ENCODE results near the gene CCL22. TPM values are rescaled to one million over a fixed set of nuclear protein-coding genes. Genes with fewer than 3 reads are reported as not detected.
A peak's percentile ranks its signal among the peaks of the same experiment; 100 is the strongest.

The CCL22 gene
- total and polyA plus RNA-seq, 2 of the 4 experiments (the other 2 are of a cell fraction): not detected

DNA sequence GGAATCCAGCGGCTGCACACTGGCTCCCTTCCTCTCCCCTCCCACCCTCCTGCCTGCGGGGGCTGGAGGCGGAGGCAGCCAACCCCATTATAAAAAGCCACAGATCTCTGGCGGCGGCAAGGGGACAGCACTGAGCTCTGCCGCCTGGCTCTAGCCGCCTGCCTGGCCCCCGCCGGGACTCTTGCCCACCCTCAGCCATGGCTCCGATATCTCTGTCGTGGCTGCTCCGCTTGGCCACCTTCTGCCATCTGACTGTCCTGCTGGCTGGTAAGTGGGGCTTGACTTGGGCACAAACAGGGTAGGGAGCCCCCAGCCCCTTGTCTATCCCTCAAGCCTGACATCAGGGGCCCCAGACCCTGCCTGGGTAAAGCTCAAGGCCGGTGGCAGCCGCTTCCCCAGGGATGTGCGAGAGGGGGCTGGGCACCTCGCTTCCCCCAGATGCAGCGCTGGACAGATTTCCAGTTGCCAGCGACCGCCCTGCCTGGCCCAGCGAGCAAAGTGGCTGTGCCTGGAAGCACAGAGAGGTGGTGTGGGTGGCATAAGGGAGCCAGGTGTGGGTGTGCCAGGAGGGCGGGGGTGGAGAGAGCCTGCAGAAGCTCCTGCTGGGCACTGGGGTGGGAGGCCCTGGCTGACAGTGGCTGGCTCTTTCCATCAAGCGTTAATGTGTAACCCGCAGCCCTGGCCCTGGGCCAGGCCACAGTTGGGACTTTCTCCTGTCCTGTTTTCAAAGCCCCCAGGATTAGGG lies 14.0 kb downstream of the CCL22 start, which contains the start of gene CX3CL1:
Gene CX3CL1 (plus strand): TSS at position 119 of the 745 bp plus-strand sequence. CDS start 79 bp downstream, at position 198.
- Histone ChIP-seq H3K23ac (ENCODE audit: low read depth, low read length) (no peak within 1 kb of the TSS), H3K4me3 (ENCODE audit: insufficient read depth, low read depth, low read length) (no peak within 1 kb of the TSS), H3K9ac (ENCODE audit: low read depth, low read length) (no peak within 1 kb of the TSS), H2AFZ (replicated peaks; ENCODE audit: low read length, poor library complexity) (peak within 1 kb of the TSS; percentile 61), H2BK15ac (ENCODE audit: low read depth, low read length) (no peak within 1 kb of the TSS), H4K5ac (ENCODE audit: low read depth, low read length) (no peak within 1 kb of the TSS), H3K14ac (replicated peaks; ENCODE audit: low read depth, low read length) (no peak within 1 kb of the TSS), H3K27ac (ENCODE audit: insufficient read depth, low read length) (no peak within 1 kb of the TSS), H3K4ac (ENCODE audit: low read depth, low read length) (no peak within 1 kb of the TSS), H2AK9ac (replicated peaks; ENCODE audit: low read depth, low read length, poor library complexity) (peak within 1 kb of the TSS; percentile 30), H3K56ac (ENCODE audit: extremely low read depth, insufficient read depth, low read length) (no peak within 1 kb of the TSS), H2BK5ac (ENCODE audit: low read depth, low read length, poor library complexity, severe bottlenecking) (no peak within 1 kb of the TSS), H3K4me1 (ENCODE audit: control insufficient read depth, insufficient read depth, low read length) (peaks cover 7% of the 10 kb centered on the region; the same call in 1 of the 2 replicates), H4K20me1 (ENCODE audit: insufficient read depth, low read length) (no peaks in the 10 kb centered on the region), H3K79me1 (ENCODE audit: low read depth in 1 of 2, low read length in 2 of 2) (no peaks in the 10 kb centered on the region), H2BK20ac (ENCODE audit: low read depth, low read length) (no peak within 1 kb of the TSS), H4K8ac (ENCODE audit: low read depth in 2 of 2, low read length in 2 of 2) (no peak within 1 kb of the TSS), H3K4me2 (ENCODE audit: low read depth, low read length) (no peak within 1 kb of the TSS; the same call in 1 of the 2 replicates), H3K36me3 (ENCODE audit: control insufficient read depth, insufficient read depth, low read length) (no peaks in the 10 kb centered on the region), H3K9me1 (ENCODE audit: insufficient read depth, low read length) (no peaks in the 10 kb centered on the region), H3K27me3 (ENCODE audit: control insufficient read depth, insufficient read depth, low read length) (peaks cover 46% of the 10 kb centered on the region), H3K9me3 (ENCODE audit: control insufficient read depth, insufficient read depth, low read length) (no peaks in the 10 kb centered on the region), H2BK120ac (ENCODE audit: low read depth, low read length) (no peak within 1 kb of the TSS), H4K91ac (ENCODE audit: insufficient read depth, low read depth, low read length) (no peak within 1 kb of the TSS), H3K18ac (ENCODE audit: low read depth, low read length) (no peak within 1 kb of the TSS), H2AK5ac (ENCODE audit: low read depth, low read length) (no peak within 1 kb of the TSS)
- no TSS peak for BruUV-seq (replicated peaks)
- 8% methylated on average over 4 of the region's 23 CpGs; no CpG with 5 or more reads in 1 of the 2 experiments for WGBS, 2 experiments (ENCODE audit: extremely low coverage in 2 of 2, insufficient read length in 1 of 2)
- intact Hi-C loops (cut with micrococcal nuclease) (loop anchor here (5.0 kb wide), 1 partner anchor 45 kb away; no protein-coding TSS in a partner anchor), dilution Hi-C loops (cut with HindIII; ENCODE audit: low sequenced_read_pairs, unreplicated experiment) (no loop called here), in situ Hi-C loops (cut with MboI; ENCODE audit: low sequenced_read_pairs) (no loop called here)
- ATAC-seq (ENCODE audit: low read depth) (peak; percentile 89), DNase-seq (peak; percentile 39)
- TF ChIP-seq MAZ (IDR thresholded peaks at IDR 0.05; ENCODE audit: borderline replicate concordance, low read depth, low read length): peak; percentile 78; the same call in 1 of the 2 replicates
- TF ChIP-seq, protein P1, sequence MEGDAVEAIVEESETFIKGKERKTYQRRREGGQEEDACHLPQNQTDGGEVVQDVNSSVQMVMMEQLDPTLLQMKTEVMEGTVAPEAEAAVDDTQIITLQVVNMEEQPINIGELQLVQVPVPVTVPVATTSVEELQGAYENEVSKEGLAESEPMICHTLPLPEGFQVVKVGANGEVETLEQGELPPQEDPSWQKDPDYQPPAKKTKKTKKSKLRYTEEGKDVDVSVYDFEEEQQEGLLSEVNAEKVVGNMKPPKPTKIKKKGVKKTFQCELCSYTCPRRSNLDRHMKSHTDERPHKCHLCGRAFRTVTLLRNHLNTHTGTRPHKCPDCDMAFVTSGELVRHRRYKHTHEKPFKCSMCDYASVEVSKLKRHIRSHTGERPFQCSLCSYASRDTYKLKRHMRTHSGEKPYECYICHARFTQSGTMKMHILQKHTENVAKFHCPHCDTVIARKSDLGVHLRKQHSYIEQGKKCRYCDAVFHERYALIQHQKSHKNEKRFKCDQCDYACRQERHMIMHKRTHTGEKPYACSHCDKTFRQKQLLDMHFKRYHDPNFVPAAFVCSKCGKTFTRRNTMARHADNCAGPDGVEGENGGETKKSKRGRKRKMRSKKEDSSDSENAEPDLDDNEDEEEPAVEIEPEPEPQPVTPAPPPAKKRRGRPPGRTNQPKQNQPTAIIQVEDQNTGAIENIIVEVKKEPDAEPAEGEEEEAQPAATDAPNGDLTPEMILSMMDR (conservative IDR thresholded peaks at IDR 0.05; ENCODE audit: low read depth, low read length): no peak; the same call in 1 of the 2 replicates
- ChIA-PET POLR2A (ENCODE audit: unreplicated experiment) (no interaction called here), CTCF (no interaction called here)

Measured in IMR-90 (cell line).